Measurements from ENCODE around the gene HS3ST6.
"Not testable (repeated sequence)": the region's sequence is repeated elsewhere in the genome, so short reads cannot be mapped to it uniquely, and the experiment has no call there.

Gene HS3ST6

DNA sequence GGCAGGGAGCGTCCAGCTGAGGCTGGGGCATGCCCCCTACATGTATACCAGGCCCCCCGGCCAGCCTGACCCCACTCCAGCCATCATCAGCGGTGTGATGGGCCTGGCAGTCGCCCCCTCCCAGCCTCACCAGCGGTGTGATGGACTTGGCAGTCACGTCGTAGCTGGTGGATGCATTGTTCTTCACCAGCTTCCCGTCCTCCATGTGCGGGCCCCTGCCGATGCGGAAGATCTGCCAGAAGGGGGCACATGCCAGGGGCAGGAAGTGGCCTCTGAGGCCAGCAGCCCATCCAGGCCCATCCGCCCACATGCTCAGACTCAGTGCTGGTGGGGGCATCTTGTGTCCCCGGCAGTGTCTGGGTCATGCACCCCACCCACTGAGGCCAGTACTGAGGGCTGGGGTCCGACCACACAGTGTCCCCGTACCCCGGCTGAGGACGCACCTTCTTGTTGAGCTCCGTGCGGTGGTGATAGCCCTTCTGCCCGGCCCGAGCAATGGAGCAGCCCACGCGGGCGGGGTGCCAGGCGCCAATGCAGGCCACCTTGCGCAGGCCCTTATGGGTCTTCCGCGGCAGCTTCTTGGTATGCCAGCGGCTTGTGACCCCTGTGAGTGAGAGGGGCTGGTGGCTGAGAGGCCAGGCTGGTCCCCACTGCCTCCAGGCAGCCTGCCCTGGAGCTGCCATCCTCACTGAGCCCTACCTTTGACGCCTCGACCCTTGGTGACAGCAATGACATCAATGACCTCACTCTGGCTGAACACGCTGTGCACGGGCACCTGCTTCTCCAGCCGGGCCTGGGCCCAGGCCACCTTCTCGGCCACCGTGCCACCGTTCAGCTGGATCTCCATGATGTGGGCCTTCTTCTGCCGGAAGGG is 28.5 kb upstream of the HS3ST6 start:
- no peak for DNase-seq

DNA sequence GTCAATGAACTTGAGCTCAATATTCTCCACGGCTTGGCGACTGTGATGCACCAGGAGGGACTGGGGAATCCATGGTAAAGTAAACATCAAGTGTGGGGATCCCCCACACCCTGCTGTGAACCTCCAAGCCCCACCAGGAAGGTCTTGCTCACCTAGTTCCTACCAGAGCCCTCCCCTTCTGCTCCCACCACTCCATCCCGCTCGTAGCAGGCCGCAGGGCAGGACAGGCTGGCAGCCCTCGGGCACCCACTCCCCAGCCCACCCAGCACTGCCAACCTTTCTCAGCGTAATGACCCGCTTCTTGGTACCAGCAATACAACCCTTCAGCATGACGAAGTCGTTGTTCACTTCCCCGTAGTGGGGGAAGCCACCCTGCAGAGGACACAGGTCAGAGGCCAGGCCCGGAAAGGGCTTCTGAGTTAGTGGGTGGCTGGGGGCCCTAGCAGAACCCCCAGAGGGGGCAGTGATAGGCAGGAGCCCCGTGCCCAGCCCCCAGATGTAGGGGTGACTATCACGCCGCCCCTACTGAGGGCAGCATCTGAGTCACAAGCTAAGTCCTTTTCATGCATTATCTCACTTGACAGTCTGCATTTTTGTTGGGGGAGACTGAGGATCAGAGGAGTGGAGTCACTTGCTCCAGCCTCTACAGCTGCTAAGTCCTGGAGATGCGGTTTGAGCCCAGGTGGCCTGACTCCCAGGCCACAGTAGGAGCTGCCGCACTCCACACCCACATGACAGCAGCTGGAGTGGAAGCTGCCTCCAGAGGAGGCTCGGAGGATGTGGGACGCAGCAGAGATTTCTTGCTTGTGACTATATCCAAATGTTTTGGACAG is 27.6 kb upstream of the HS3ST6 start:
- no peak for DNase-seq

- DNase-seq = no peak
Observed at GRCh38 chr16:1944612-1945199, 26.5 kb upstream of the HS3ST6 start.

- peak; percentile 99 for DNase-seq
Observed at GRCh38 chr16:1942810-1943726, 24.9 kb upstream of the HS3ST6 start, which contains the start of gene MSRB1. Gene MSRB1 (minus strand): TSS chr16:1943199. CDS start chr16:1943156, 43 bp downstream.

DNA sequence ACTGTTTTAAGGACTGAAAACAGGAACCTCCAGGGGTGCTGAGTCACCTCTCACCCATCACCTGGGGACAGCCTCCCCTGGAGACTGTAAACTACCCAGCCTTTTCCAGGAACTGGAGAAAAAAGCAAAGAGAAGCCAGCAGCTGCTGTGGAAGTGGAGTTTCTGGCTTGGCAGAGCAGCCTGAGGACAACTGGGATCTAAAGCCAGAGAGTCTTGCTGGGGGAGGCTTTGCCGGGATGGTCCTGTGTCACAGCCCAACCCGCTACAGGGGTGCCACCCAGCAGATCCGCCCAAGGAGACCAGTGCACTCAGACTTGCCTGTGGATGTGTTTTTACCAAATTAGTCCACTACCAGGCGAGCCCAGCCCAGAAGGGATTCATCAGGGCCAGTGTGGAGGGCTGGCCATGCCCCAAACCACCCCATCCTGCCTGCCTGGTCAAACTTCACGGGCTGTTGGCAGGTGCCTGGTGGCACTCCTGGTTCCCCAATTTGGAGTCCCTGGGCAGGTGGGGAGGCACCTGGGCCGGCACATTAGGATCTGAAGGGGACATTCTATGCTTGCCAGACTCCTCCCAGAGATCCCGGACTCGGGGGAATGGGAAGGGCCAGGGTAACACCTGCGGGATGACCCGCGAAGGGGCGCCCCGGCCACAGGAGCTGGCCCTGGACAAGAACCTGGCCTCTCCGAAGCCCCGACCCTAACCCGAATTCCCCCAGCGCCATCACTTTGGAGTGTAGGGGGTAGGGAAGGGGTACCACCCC is 24.0 kb upstream of the HS3ST6 start:
- peak; percentile 67 for DNase-seq

DNA sequence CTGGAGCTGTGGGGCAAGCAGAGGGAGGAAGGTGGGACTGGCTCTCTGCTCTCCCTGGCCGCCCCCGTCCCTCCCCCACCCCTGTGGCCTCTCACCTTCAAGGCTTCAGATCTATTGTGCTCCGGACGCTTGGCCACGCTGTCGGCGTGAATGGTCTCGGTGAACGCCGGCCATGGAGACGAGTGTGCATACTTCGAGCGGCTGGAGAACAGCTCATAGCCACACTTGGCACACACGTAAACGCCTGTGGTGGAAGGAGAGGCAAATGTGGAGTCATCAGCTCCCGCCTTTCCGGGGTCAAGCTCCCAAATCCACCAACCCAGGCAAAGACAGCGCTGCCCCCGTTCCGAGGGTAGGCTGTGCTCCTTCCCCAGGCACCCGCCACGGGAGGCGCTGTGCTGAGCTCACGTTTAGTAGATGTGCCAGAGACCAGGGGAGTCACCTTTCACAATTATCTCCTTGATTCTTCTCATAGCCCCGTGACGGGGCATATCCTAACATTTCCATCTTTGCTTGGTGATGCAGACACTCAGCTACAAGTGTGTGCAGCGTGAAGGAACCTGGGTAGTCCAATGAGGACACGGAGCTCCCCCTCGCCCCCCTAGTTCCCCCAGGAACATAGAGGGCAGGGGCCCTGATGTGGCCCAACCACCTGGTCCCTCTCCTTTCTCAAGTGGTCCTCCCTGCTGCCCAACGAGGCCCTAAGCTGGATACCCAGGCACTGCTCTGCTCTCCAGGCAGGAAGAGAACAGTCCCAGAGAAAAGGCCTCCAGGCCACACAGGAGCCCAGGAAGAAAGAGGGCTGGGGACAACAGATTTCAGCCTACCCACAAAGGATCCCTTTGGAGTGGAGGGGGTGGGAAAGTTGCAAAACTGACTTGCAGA is 23.2 kb upstream of the HS3ST6 start:
- no peak for DNase-seq

DNA sequence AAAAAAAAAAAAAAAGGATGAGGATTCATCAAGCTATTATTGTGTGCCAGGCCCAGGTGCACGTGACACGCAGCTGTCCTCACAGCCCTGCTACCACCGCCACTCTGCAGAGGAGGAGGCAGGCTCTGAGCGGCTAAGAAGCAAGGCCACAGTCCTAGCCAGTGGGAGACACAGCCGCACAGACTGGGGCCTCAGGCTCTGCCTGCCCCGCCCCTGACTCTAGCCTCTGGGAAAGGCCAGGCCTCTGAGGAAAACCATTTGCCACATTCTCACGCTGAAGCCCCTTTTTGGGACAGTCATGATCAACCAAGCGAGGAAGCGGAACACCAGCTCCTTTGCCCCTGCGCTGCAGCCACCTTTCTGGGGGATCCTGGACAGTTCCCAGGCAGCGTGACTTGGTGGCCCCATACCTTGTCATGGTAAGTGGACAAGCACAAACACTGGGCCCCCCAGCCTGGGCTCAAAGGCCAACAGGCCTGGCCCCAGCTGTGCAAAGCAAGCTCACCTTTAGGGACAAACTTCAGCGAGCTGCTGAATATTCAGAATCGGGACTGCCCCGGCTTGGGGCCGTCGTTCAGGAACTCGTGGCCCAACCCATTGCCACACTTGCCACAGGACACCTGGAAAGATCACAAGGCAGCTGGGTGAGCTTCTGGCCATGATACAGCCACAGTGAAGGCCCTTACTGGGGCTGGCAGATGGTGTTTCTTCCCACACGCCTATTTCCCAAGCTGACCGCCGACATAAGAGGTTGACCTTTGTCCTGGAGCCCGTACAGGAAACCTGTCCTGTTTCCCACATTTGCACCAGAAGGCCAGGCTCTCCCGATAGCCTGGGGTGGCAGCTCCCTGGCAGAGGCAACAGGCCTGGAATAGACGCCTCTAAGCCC is 22.3 kb upstream of the HS3ST6 start:
- no peak for DNase-seq

- DNase-seq = not testable (repeated sequence)
Observed at GRCh38 chr16:1939833-1940232, 21.6 kb upstream of the HS3ST6 start.

- DNase-seq = no peak
Observed at GRCh38 chr16:1938910-1939309, 20.7 kb upstream of the HS3ST6 start.

DNA sequence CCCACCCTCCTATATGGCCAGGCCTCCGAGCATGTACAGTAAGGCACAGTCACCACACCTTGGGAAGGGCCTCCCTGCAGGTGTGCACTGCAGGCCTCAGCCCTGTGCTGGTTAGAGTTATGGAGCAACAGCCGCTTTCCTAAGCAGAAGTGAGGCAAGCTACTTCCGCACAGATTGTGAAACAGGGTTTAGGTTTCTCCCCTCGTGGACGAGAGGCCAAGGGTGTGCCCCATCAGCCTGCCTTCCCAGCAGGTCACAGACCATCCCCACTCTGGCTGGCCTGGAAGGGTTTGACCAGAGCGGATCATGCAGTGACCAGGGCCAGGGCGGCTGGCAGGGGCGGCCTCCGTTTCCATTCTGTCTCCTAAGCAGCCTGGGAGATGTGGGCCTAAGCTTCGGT is 20.1 kb upstream of the HS3ST6 start:
- peak; percentile 55 for DNase-seq

DNA sequence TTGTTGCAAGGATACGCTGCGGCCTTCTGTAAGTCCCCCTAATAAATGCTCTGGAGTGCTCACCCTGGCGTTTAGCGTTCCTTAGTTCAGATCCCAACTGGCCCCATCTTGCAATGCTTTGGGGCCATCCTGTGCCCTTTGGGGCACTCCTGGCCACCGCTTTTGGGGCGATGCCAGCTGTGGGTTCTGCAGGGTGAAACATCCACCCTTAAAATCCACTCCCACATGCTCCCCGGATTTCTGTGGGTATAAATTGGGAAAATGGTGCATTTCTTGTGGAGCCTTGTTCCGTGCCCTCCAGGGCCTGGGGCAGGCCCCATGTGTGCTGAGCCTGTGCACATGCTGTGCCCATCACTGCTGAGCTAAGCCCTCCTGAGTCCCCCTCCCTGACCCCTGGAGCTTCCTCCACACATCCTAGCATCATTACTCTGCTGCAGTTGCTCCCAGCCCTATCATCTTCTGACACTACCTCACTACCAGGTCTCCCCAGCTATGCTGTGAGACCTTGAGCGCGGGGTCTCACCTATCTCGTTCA is 18.8 kb upstream of the HS3ST6 start:
- no peak for DNase-seq

DNA sequence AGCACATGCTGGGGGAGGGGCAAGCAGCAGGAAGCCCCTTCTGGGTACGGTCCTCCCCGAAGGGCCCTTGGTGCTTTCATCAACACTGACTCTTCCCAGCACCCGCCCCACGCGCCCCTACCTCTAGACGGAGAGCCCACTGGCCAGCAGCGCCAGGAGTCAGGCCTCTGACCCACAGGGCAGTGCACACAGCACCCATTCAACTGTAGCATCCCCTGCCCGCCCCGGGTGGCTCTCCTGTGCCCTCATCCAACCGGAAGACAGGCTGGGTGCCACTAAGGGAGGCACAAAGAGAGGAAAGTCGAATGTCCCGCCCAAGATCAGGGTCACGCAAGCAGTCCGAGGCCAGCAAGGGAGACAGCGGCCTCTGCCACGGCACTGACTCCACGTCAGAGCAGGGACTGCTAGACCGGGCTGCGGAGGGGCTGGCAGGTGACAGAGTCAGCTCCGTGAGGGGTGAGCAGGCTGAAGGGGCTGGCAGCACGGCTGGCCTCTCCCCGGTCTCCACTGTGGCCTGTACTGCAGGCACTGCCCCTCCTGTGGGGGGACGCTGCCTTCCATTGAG is 15.0 kb upstream of the HS3ST6 start:
- DNase-seq = no peak

- no peak for DNase-seq
Observed at GRCh38 chr16:1932050-1933028, 14.1 kb upstream of the HS3ST6 start.

DNA sequence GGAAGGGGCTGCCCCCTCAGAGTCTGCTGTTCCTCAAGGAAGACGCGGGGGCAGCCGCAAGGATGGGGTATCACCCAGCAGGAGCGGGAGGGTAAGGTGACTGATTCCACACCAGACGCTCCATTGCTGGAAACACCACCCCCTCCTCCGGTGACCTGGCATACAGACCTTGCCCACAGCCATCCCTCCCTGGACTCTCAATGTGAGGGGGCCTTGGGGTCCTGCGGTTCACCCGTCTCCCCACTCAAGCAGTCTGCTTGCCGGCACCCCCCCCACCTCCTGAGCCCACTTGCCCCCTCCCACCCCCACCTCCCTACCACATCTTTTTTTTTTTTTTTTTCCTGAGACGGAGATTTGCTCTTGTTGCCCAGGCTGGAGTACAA is 12.1 kb upstream of the HS3ST6 start:
- DNase-seq = no peak

- peak; percentile 88 for DNase-seq
Observed at GRCh38 chr16:1929578-1930337, 11.5 kb upstream of the HS3ST6 start.

DNA sequence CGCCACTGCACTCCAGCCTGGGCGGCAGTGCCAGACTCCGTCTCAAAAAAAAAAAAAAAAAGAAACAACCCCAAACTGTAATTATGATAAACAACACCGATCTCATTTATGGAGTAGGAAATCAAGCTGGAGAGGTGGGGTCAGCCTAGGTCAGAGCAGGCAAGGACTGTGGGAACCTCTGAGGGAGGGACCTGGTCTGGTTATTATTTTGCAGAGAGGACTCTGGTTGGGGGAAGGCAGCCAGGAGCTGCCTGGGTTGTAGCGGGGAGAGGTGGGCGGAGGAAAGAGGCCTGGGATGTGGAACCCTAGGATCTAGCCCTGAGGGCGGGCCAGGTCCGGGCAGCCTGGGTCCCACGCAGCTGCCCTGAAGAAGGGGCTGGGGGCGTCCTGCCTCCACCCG is 10.9 kb upstream of the HS3ST6 start:
- no peak for DNase-seq

GRCh38 chr16:1926271-1926670 is 8.1 kb upstream of the HS3ST6 start:
- DNase-seq = no peak
